Glomerular endothelial cell (primary cell): ENCODE results near the gene TCTN1. TPM values are rescaled to one million over a fixed set of nuclear protein-coding genes. Genes with fewer than 3 reads are reported as not detected.

Experiments
- DNase-seq: peaks from one replicate; pipeline ENCODE4 v3.0.0-alpha.2; 2011; ENCODE audit warnings: low read depth, low spot score; ENCODE audit errors: extremely low read depth
- total RNA-seq: library from RNA; depleted of rRNA; stranded (reverse); fragments of >200 nt; gene quantifications from 2 replicates; pipeline ENCODE4 v1.2.3, GENCODE V29; 2015

The TCTN1 gene
- total RNA-seq, 1 donor from 2014 or later: 34.6 TPM

- no peak for DNase-seq
These were observed 62.2 kb downstream of the TCTN1 start for GRCh38 chr12:110676171-110676570.

GRCh38 chr12:110677206-110677911 is 63.4 kb downstream of the TCTN1 start:
- DNase-seq: no peak

GRCh38 chr12:110677982-110678381 is 64.1 kb downstream of the TCTN1 start:
- no peak for DNase-seq

GRCh38 chr12:110679201-110679600 is 65.3 kb downstream of the TCTN1 start:
- no peak for DNase-seq

GRCh38 chr12:110680032-110680431 is 66.1 kb downstream of the TCTN1 start:
- no peak for DNase-seq

GRCh38 chr12:110683888-110684287 is 70.0 kb downstream of the TCTN1 start:
- no peak for DNase-seq

- DNase-seq: no peak
These were observed 70.4 kb downstream of the TCTN1 start for GRCh38 chr12:110684312-110684836.

GRCh38 chr12:110686294-110686903 is 72.5 kb downstream of the TCTN1 start:
- no peak for DNase-seq

- no peak for DNase-seq
These were observed 73.7 kb downstream of the TCTN1 start for GRCh38 chr12:110687396-110688169.

GRCh38 chr12:110688446-110689280 is 74.7 kb downstream of the TCTN1 start, which contains the start of gene HVCN1:
HVCN1 (minus strand) TSS chr12:110689115; CDS start chr12:110683245, 5,870 bp downstream.
- DNase-seq: no peak

- no peak for DNase-seq
These were observed 75.6 kb downstream of the TCTN1 start for GRCh38 chr12:110689281-110690126.

GRCh38 chr12:110690127-110690430 is 76.2 kb downstream of the TCTN1 start:
- DNase-seq: no peak

- DNase-seq: no peak
These were observed 79.8 kb downstream of the TCTN1 start for GRCh38 chr12:110693731-110694130.

GRCh38 chr12:110694330-110694901 is 80.5 kb downstream of the TCTN1 start:
- no peak for DNase-seq

GRCh38 chr12:110696283-110696682 is 82.4 kb downstream of the TCTN1 start:
- no peak for DNase-seq

GRCh38 chr12:110697236-110697635 is 83.3 kb downstream of the TCTN1 start:
- DNase-seq: no peak

- DNase-seq: peak; percentile 56
These were observed 84.4 kb downstream of the TCTN1 start for GRCh38 chr12:110698171-110698902.
